T47D (cell line): ENCODE results near the gene CSNK1E.

Experiments
- DNase-seq, 2 experiments: peaks; one replicate each; pipeline versions ENCODE4 v3.0.0 to v3.0.0-alpha.2; 2011 to 2012; ENCODE audit warnings: low read depth in 1 of 2, low spot score in 1 of 2
- JUND ChIP-seq: IDR thresholded peaks from 2 replicates; pipeline ENCODE4 v1.6.1; 2012; ENCODE audit warnings: low read depth
- in situ Hi-C: cut with HindIII; loops from 2 replicates; pipeline ENCODE4 v1.10.0; 2016; ENCODE audit warnings: low sequenced_read_pairs, low pct_unique_long_range_greater_than_20kb

CSNK1E gene

DNA sequence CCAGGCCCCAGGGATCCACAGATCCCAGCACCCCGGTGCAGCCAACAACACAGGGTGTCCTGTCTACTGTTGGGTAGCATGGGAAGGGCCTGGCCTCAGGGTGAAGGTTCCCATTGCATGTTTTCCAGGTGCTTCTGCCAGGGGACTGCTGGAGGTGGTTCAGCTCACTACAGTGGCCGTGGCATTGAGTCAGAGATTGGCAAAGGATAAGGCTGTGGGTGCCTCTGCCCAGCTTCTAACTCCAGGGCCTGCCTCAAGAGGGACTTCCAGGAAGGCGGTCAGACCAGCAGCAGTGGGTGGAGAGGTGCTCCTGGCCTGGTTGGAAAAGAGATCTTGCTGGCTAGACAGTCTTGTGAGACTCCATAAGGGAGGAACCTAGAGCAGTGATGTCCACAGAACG is 20.9 kb downstream of the CSNK1E start:
- TF ChIP-seq JUND = no peak
- no peak for DNase-seq
- in situ Hi-C loops = no loop called here

DNA sequence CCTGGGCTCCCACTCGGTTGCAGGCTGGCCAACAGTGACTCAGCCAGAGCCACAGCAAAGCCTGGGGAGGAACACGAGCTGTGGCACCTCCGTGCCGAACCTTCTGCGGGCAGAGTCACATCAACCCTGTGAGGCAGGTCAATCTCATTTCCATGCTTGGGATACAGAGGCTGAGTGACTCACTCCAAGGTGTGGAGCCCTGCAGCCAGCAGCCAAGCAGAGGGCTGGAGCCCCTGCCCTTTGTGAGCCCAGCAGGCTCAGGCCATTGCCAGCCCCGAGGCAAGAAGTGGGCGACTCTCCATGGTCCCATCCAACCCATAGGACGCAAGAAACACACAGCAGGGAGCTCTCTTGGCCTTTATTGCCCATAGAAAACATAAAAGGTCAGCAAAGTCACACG is 21.4 kb downstream of the CSNK1E start:
- in situ Hi-C loops = no loop called here
- no peak for TF ChIP-seq JUND
- no peak for DNase-seq

DNA sequence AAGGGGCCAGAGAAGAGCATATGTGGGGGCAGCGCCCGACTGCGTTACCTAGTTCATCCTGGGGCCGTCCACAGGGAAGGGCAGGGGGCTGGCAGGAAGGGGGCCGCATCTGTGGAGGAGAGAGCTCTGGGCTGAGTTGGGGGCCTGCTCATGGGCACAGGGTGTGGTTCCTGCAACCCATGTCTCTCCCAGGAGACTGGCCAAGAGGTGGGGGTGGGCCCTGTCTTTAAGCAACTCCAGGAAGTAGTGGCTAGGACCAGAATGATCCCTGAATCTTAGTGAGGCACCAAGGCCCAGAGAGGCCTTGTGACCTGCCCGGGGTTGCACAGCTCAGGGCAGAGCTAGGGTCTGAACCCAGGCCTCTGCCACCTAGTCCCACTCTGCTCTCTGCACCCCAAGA is 21.9 kb downstream of the CSNK1E start:
- no peak for DNase-seq
- no peak for TF ChIP-seq JUND
- in situ Hi-C loops = no loop called here

DNA sequence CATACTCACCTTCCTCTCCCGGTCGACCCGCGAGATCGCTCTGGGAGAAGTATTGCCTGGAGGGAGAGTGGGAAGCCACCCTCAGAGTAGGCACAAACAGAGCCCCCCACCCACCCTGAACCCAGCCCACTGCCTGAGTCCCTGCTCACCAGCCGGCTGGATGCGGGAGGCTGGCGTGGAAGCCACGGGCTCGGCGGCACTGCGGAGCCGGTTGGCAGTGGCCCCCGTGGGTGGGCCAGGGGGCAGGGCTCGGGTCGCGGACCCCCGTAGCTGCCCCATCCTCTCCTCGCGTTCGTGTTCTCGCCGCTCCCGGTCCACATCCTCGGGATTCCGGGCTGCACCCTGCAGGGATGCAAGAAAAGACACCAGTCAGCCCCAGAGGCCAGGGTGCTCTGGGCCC is 23.0 kb downstream of the CSNK1E start:
- in situ Hi-C loops = no loop called here
- TF ChIP-seq JUND = no peak
- no peak for DNase-seq

DNA sequence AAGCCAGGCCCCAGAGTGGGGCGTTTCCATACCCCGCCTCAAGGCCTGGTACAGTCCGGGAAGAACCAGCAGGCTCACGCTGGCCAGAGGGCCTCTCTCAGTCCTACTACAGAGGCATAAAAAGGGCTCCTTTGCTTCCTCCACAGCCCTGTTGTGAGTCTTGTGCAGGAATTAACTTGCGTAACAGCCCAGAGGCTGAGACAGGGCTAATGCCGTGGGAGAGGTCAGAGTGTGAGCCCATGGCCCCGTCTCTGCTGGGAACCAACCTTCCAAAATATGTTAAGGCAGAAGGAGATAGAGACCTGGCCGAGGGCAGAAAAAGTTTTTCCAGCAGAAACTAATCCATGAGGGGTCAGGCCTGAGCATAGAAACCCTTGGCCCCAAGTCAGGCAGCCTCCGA is 24.5 kb downstream of the CSNK1E start:
- no peak for DNase-seq
- in situ Hi-C loops = no loop called here
- no peak for TF ChIP-seq JUND

DNA sequence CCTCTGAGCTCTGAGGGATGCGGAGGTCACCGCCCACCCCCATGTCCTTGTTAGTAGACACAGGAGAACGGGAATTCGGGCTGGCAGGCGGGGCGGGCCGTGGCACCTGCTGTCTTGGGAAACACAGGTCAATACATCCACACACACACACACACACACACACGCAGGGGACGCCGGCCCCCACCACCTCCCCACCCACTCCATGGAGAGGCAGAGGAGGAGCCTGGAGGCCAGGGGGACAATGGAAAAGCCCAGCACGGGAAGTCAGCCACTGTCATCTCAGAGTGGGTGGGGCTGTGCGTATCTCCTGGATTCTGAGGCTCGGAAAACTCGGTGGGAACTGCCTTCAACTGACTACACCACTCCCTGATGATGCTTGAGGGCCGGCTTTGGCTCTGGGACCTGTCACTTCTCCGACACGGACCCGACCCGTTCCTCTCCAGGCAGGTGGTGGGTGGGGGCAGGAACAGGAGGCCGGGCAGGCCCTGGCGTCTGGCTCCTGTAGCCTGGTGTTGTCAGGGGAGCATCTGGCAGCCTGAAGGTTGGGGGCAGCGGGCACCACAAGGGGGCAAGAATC is 25.9 kb downstream of the CSNK1E start:
- no peak for TF ChIP-seq JUND
- in situ Hi-C loops = no loop called here
- no peak for DNase-seq

DNA sequence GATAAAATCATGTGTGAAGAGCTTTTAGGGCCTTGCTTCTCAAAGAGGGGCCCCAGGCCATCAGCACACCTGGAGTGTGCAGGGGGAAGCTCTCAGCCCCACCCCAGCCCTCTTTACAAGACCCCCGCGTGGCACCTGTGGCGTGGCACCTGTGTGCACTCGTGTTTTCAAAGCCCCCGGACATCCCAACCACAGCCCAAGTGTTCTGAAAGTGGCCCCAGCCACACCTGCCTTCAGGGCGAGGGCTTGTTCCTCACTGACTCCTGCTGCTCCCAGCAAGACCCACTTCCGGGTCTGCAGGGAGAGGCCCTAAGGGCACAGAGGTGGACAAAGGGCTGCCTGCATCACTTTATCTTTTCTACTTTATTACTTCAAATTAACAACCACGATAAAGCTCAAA is 26.9 kb downstream of the CSNK1E start:
- no peak for TF ChIP-seq JUND
- in situ Hi-C loops = no loop called here
- DNase-seq = no peak

DNA sequence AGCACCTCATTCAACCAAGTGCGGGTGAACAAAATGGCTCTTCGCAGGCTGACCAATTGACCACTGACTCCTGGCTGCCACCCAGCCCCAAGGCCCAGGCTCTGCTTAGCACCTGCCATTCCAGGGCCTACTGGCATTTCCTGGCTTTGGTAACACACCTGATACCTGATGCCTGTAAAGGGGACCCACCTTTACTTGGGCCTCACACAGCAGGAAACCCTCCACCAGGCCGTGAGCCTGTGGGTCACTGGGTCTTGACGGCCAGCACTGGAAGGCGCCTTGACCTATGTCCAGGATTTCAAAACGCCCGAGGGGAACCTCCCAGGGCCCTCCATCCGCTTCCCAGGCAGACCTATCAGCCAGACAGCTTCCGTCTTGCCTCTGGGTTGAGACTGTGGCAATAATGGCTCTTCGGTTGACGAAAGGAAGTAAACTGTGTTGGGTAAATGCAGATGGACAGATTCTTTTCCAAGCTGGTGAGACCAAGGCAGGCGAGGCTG is 27.6 kb downstream of the CSNK1E start:
- in situ Hi-C loops = no loop called here
- DNase-seq = no peak
- no peak for TF ChIP-seq JUND

DNA sequence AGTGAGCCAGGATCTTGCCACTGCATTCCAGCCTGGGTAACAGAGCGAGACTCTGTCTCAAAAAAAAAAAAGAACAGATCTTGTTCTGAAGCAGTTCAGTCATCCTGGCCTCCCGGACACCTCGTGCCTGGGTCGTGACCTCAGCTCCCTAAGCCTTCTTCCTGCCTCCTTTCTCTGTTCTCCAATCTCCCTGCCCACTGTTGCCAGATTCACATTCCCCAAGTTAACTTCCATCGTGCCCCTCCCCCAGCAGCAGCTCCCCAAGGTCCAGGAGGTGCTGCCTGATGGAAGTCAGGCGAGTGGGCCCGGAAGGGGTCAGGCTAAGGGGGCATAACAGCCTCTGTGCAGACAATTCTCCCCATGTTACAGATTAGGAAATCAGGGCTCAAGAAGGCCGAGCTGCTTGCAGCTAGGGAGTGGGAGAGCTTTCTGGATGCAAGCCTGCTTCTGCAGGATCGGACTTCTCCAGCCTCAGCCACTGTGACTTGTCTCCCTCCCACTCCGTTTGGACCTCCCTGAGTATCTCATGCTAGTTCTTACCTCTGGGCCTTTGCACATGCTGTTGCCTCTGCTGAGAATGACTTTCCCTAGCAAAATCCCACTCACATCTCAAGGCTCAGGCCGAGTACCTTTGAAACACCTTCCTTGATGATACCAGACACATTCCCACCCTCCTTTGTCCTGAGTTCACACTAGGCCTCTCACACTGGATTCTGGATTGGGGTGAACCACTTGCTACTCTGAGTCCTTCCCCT is 30.1 kb downstream of the CSNK1E start:
- TF ChIP-seq JUND = no peak
- no peak for DNase-seq
- in situ Hi-C loops = no loop called here

DNA sequence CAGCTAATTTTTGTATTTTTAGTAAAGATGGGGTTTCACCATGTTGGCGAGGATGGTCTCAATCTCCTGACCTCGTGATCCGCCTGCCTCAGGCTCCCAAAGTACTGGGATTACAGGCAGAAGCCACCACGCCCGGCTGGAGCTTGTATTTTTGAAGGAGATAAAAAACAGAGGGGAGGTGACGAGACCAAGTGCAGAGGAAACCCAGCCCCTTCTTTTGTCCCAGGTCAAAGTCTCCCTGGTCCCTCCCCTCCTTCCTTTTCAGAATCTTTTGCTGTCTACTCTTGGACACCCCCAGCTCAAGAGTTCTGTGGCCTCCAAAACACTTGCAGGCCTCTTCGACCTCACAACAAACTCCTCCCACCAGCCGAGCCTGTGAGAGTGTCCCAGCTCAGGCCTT is 32.2 kb downstream of the CSNK1E start:
- in situ Hi-C loops = no loop called here
- no peak for TF ChIP-seq JUND
- no peak for DNase-seq

DNA sequence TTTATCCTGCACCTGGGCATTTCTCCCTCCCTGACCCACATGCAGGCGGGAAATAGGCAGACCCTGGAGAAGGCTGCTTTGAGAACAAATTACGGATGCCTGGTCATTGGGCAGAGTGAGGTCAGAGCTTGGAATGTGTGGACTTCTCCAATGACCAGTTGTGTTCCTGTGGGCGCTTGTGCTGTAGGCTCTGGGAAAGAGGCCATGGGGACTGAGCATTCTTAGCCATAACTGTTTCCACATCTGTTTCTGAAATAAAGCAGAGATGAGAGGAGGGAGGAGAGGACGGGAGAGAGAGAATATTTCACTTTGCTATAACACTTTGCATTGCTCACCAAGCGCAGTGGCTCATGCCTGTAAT is 33.2 kb downstream of the CSNK1E start:
- DNase-seq = no peak
- in situ Hi-C loops = no loop called here
- TF ChIP-seq JUND = no peak

DNA sequence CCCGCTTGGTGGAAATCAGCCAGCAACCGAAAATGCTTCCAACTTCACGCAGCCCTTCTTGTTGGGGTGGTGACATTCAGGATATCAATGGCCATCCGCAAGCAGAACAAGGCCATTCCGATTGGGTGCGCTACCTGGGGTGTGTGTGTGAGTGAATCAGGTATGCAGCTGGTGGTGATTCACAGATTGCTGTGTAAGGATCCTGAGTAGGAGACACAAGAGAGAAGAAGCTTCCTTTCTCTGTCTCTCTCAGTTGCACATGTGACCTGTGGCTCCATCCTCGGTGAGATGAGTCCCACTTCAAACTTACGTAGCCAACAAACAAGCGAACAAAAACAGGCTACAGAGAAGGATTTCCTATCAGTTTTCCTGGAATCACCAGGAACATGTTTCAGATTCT is 34.8 kb downstream of the CSNK1E start:
- in situ Hi-C loops = no loop called here
- TF ChIP-seq JUND = no peak
- DNase-seq = no peak

DNA sequence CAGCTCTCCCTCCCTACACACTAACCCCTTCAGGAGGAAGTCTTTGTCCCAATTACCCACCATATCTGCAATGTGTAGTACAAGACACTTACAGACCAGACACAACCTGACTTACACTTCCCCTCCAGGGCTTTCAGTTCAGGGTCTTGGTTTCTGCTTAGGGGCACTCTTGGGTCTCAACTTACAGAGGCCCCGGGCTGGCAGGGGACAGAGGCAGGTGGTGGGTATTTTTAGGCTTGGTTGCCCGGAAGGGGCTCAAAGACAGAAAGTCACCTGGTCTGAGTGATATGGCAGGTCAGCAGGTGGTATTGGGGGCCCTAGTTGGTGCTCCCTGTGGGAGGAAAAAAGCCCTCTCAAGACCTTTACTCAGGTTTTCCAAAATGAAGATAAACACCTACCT is 41.1 kb downstream of the CSNK1E start:
- no peak for DNase-seq
- no peak for TF ChIP-seq JUND
- in situ Hi-C loops = no loop called here

DNA sequence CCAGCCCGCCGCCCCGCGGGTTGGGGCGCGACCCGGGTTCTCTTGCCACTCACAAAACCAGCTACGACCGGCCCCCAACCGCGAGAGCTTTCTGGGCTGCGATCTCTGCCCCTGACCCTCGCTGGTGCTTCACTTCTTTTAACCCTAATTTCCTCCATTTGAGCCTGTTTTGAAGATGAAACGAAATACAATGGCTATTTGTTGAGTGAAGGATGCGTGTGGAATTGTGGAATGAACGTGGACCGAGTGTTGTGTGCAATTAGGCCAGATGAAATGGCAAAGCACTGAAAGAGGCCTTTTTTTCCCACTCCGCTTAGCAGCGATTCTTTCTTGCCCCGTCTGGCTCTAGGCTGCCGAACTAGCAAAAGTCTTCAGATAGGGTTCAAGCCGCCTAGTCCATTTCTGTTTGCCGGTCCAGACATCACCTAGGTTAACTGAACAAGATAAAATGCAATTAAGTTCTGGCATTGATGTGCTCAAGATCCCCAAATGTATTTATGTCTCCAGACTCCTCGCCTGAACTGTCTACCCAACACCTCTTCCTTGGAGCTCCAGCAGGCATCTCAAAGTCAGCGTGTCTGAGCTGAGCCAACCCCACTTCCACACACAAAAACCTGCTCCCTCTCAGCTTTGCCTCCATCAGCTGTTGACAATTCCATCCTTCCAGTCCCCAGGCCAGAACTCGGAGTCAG is 44.0 kb downstream of the CSNK1E start:
- no peak for TF ChIP-seq JUND
- DNase-seq = no peak
- in situ Hi-C loops = no loop called here
